ENCODE results near the gene CFAP46.

CFAP46 gene

GRCh38 chr10:132817701-132818211, 124.6 kb downstream of the CFAP46 start:
- Histone ChIP-seq H3K27ac (ENCODE audit: low read length) (no peak overlapping the region), H3K4me1 (ENCODE audit: control insufficient read depth, insufficient read depth, low read length) (no peaks in the 10 kb centered on the region), H3K9me3 (ENCODE audit: control insufficient read depth, insufficient read depth, low read length) (no peaks in the 10 kb centered on the region), H3K4me3 (ENCODE audit: low read length) (no peak overlapping the region), H3K27me3 (ENCODE audit: control insufficient read depth, insufficient read depth, low read length) (no peaks in the 10 kb centered on the region), H3K36me3 (ENCODE audit: control insufficient read depth, insufficient read depth, low read length) (no peaks in the 10 kb centered on the region)
- no CpG with 5 or more reads among the region's 29 CpGs for WGBS (ENCODE audit: insufficient coverage, insufficient read length)
- no peak for DNase-seq (ENCODE audit: low read depth, low spot score)

- Histone ChIP-seq H3K9me3 (ENCODE audit: control insufficient read depth, insufficient read depth, low read length) (no peaks in the 10 kb centered on the region), H3K27ac (ENCODE audit: low read length) (no peak overlapping the region), H3K4me3 (ENCODE audit: low read length) (no peak overlapping the region), H3K27me3 (ENCODE audit: control insufficient read depth, insufficient read depth, low read length) (no peaks in the 10 kb centered on the region), H3K36me3 (ENCODE audit: control insufficient read depth, insufficient read depth, low read length) (no peaks in the 10 kb centered on the region), H3K4me1 (ENCODE audit: control insufficient read depth, insufficient read depth, low read length) (no peaks in the 10 kb centered on the region)
- no CpG with 5 or more reads among the region's 12 CpGs for WGBS (ENCODE audit: insufficient coverage, insufficient read length)
- no peak for DNase-seq (ENCODE audit: low read depth, low spot score)
These were observed 125.7 kb downstream of the CFAP46 start for GRCh38 chr10:132816718-132817117.

- Histone ChIP-seq H3K27ac (ENCODE audit: low read length) (no peak overlapping the region), H3K4me3 (ENCODE audit: low read length) (no peak overlapping the region), H3K27me3 (ENCODE audit: control insufficient read depth, insufficient read depth, low read length) (no peaks in the 10 kb centered on the region), H3K9me3 (ENCODE audit: control insufficient read depth, insufficient read depth, low read length) (no peaks in the 10 kb centered on the region), H3K4me1 (ENCODE audit: control insufficient read depth, insufficient read depth, low read length) (no peaks in the 10 kb centered on the region), H3K36me3 (ENCODE audit: control insufficient read depth, insufficient read depth, low read length) (no peaks in the 10 kb centered on the region)
- WGBS (ENCODE audit: insufficient coverage, insufficient read length), result no CpG with 5 or more reads among the region's 18 CpGs
- DNase-seq (ENCODE audit: low read depth, low spot score), result no peak
These were observed 127.1 kb downstream of the CFAP46 start for GRCh38 chr10:132815168-132815857.

GRCh38 chr10:132814469-132814856, 127.9 kb downstream of the CFAP46 start:
- H3K27me3 ChIP-seq (ENCODE audit: control insufficient read depth, insufficient read depth, low read length), result no peaks in the 10 kb centered on the region
- H3K27ac ChIP-seq (ENCODE audit: low read length), result no peak overlapping the region
- H3K9me3 ChIP-seq (ENCODE audit: control insufficient read depth, insufficient read depth, low read length), result no peaks in the 10 kb centered on the region
- no peaks in the 10 kb centered on the region for H3K4me1 ChIP-seq (ENCODE audit: control insufficient read depth, insufficient read depth, low read length)
- H3K36me3 ChIP-seq (ENCODE audit: control insufficient read depth, insufficient read depth, low read length), result no peaks in the 10 kb centered on the region
- DNase-seq (ENCODE audit: low read depth, low spot score), result no peak
- no peak overlapping the region for H3K4me3 ChIP-seq (ENCODE audit: low read length)
- no CpG with 5 or more reads among the region's 16 CpGs for WGBS (ENCODE audit: insufficient coverage, insufficient read length)

GRCh38 chr10:132813560-132814468, 128.6 kb downstream of the CFAP46 start:
- Histone ChIP-seq H3K9me3 (ENCODE audit: control insufficient read depth, insufficient read depth, low read length) (no peaks in the 10 kb centered on the region), H3K4me3 (ENCODE audit: low read length) (no peak overlapping the region), H3K27me3 (ENCODE audit: control insufficient read depth, insufficient read depth, low read length) (no peaks in the 10 kb centered on the region), H3K36me3 (ENCODE audit: control insufficient read depth, insufficient read depth, low read length) (no peaks in the 10 kb centered on the region), H3K27ac (ENCODE audit: low read length) (no peak overlapping the region), H3K4me1 (ENCODE audit: control insufficient read depth, insufficient read depth, low read length) (no peaks in the 10 kb centered on the region)
- no CpG with 5 or more reads among the region's 28 CpGs for WGBS (ENCODE audit: insufficient coverage, insufficient read length)
- DNase-seq (ENCODE audit: low read depth, low spot score), result no peak

- Histone ChIP-seq H3K4me1 (ENCODE audit: control insufficient read depth, insufficient read depth, low read length) (peaks cover 3% of the 10 kb centered on the region; the same call in 1 of the 2 replicates), H3K9me3 (ENCODE audit: control insufficient read depth, insufficient read depth, low read length) (no peaks in the 10 kb centered on the region), H3K4me3 (ENCODE audit: low read length) (no peak overlapping the region), H3K27ac (ENCODE audit: low read length) (no peak overlapping the region), H3K36me3 (ENCODE audit: control insufficient read depth, insufficient read depth, low read length) (no peaks in the 10 kb centered on the region), H3K27me3 (ENCODE audit: control insufficient read depth, insufficient read depth, low read length) (no peaks in the 10 kb centered on the region)
- WGBS (ENCODE audit: insufficient coverage, insufficient read length), result no CpG with 5 or more reads among the region's 10 CpGs
- no peak for DNase-seq (ENCODE audit: low read depth, low spot score)
These were observed 129.4 kb downstream of the CFAP46 start for GRCh38 chr10:132813001-132813401.

GRCh38 chr10:132812520-132812919, 129.8 kb downstream of the CFAP46 start:
- H3K27ac ChIP-seq (ENCODE audit: low read length), result no peak overlapping the region
- no peaks in the 10 kb centered on the region for H3K36me3 ChIP-seq (ENCODE audit: control insufficient read depth, insufficient read depth, low read length)
- no CpG with 5 or more reads among the region's 11 CpGs for WGBS (ENCODE audit: insufficient coverage, insufficient read length)
- no peaks in the 10 kb centered on the region for H3K27me3 ChIP-seq (ENCODE audit: control insufficient read depth, insufficient read depth, low read length)
- peaks cover 3% of the 10 kb centered on the region; the same call in 1 of the 2 replicates for H3K4me1 ChIP-seq (ENCODE audit: control insufficient read depth, insufficient read depth, low read length)
- DNase-seq (ENCODE audit: low read depth, low spot score), result no peak
- H3K4me3 ChIP-seq (ENCODE audit: low read length), result no peak overlapping the region
- no peaks in the 10 kb centered on the region for H3K9me3 ChIP-seq (ENCODE audit: control insufficient read depth, insufficient read depth, low read length)

GRCh38 chr10:132811891-132812481, 130.4 kb downstream of the CFAP46 start:
- no CpG with 5 or more reads among the region's 26 CpGs for WGBS (ENCODE audit: insufficient coverage, insufficient read length)

GRCh38 chr10:132810807-132811700, 131.3 kb downstream of the CFAP46 start:
- H3K27ac ChIP-seq (ENCODE audit: low read length), result no peak overlapping the region
- no peak for DNase-seq (ENCODE audit: low read depth, low spot score)
- no peaks in the 10 kb centered on the region for H3K36me3 ChIP-seq (ENCODE audit: control insufficient read depth, insufficient read depth, low read length)
- no peaks in the 10 kb centered on the region for H3K27me3 ChIP-seq (ENCODE audit: control insufficient read depth, insufficient read depth, low read length)
- H3K9me3 ChIP-seq (ENCODE audit: control insufficient read depth, insufficient read depth, low read length), result no peaks in the 10 kb centered on the region
- no CpG with 5 or more reads among the region's 33 CpGs for WGBS (ENCODE audit: insufficient coverage, insufficient read length)
- peaks cover 3% of the 10 kb centered on the region; the same call in 1 of the 2 replicates for H3K4me1 ChIP-seq (ENCODE audit: control insufficient read depth, insufficient read depth, low read length)
- H3K4me3 ChIP-seq (ENCODE audit: low read length), result no peak overlapping the region

More at GRCh38 chr10:132811891-132812481, 130.4 kb downstream of the CFAP46 start:
- H3K9me3 ChIP-seq (ENCODE audit: control insufficient read depth, insufficient read depth, low read length), result no peaks in the 10 kb centered on the region
- peaks cover 3% of the 10 kb centered on the region; the same call in 1 of the 2 replicates for H3K4me1 ChIP-seq (ENCODE audit: control insufficient read depth, insufficient read depth, low read length)
- H3K27ac ChIP-seq (ENCODE audit: low read length), result no peak overlapping the region
- DNase-seq (ENCODE audit: low read depth, low spot score), result no peak
- H3K36me3 ChIP-seq (ENCODE audit: control insufficient read depth, insufficient read depth, low read length), result no peaks in the 10 kb centered on the region
- H3K4me3 ChIP-seq (ENCODE audit: low read length), result no peak overlapping the region
- H3K27me3 ChIP-seq (ENCODE audit: control insufficient read depth, insufficient read depth, low read length), result no peaks in the 10 kb centered on the region

All from iPS DF 6.9 (cell line).